GM13976 (cell line): ENCODE results near the gene FSTL1.

ENCODE experiments used
- DNase-seq: peaks from one replicate; pipeline ENCODE4 v3.0.0; 2012; ENCODE audit warnings: low spot score
- CTCF ChIP-seq: IDR thresholded peaks from 2 replicates; pipeline ENCODE4 v1.5.1; 2012; ENCODE audit warnings: borderline replicate concordance, mild to moderate bottlenecking; ENCODE audit not compliant: insufficient read depth; ENCODE audit errors: extremely low read depth, missing control alignments, control extremely low read depth
- in situ Hi-C: fragments of 300-500 bp; cut with MboI; formaldehyde crosslinking; loops from one replicate; pipeline ENCODE4 v1.12.0; 2022; ENCODE audit warnings: low sequenced_read_pairs, mixed read lengths, inconsistent platforms; ENCODE audit not compliant: unreplicated experiment

Gene FSTL1

GRCh38 chr3:120427201-120427600 lies 23.6 kb downstream of the FSTL1 start:
- in situ Hi-C loops, result no loop called here
- TF ChIP-seq CTCF, result no peak
- no peak for DNase-seq

- DNase-seq, result no peak
- TF ChIP-seq CTCF, result no peak
- in situ Hi-C loops, result no loop called here
Measured at GRCh38 chr3:120425572-120426250, 25.1 kb downstream of the FSTL1 start.

- in situ Hi-C loops, result no loop called here
- DNase-seq, result no peak
- TF ChIP-seq CTCF, result no peak
Measured at GRCh38 chr3:120424976-120425570, 25.7 kb downstream of the FSTL1 start.

- in situ Hi-C loops, result no loop called here
- no peak for DNase-seq
Measured at GRCh38 chr3:120424506-120424905, 26.3 kb downstream of the FSTL1 start.

GRCh38 chr3:120423432-120423831 lies 27.4 kb downstream of the FSTL1 start:
- no peak for DNase-seq
- in situ Hi-C loops, result no loop called here
- no peak for TF ChIP-seq CTCF

More at GRCh38 chr3:120424506-120424905, 26.3 kb downstream of the FSTL1 start:
- no peak for TF ChIP-seq CTCF

GRCh38 chr3:120421926-120422325 lies 28.9 kb downstream of the FSTL1 start:
- no peak for DNase-seq
- in situ Hi-C loops, result no loop called here

More at GRCh38 chr3:120421926-120422325, 28.9 kb downstream of the FSTL1 start:
- TF ChIP-seq CTCF, result no peak
